NB4 (cell line): Measurements from ENCODE around the gene TBX21.
A peak's percentile ranks its signal among the peaks of the same experiment; 100 is the strongest.

ENCODE experiments used
- DNase-seq: peaks from one replicate; pipeline ENCODE4 v3.0.0; 2010; ENCODE audit warnings: low read depth
- H3K4me3 ChIP-seq: one replicate; pipeline ENCODE4 v1.5.1; 2011; ENCODE audit warnings: mild to moderate bottlenecking, low read depth, low read length, moderate library complexity
- MYC ChIP-seq: IDR thresholded peaks from 2 replicates; pipeline ENCODE4 v1.6.1; 2011; ENCODE audit warnings: low read depth, low read length
- POLR2A ChIP-seq: IDR thresholded peaks from 2 replicates; pipeline ENCODE4 v1.6.1; 2011; ENCODE audit warnings: mild to moderate bottlenecking; ENCODE audit not compliant: insufficient read length; ENCODE audit errors: extremely low read depth
- TF ChIP-seq, protein P1 (sequence below): IDR thresholded peaks from one replicate; pipeline ENCODE4 v1.5.1; 2012; ENCODE audit warnings: low read depth, low read length
- TF ChIP-seq, protein P2 (sequence below): IDR thresholded peaks from 2 replicates; pipeline ENCODE4 v1.6.1; 2011; ENCODE audit warnings: low read depth, low read length

TBX21 gene, protein sequence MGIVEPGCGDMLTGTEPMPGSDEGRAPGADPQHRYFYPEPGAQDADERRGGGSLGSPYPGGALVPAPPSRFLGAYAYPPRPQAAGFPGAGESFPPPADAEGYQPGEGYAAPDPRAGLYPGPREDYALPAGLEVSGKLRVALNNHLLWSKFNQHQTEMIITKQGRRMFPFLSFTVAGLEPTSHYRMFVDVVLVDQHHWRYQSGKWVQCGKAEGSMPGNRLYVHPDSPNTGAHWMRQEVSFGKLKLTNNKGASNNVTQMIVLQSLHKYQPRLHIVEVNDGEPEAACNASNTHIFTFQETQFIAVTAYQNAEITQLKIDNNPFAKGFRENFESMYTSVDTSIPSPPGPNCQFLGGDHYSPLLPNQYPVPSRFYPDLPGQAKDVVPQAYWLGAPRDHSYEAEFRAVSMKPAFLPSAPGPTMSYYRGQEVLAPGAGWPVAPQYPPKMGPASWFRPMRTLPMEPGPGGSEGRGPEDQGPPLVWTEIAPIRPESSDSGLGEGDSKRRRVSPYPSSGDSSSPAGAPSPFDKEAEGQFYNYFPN

GRCh38 chr17:47733047-47733673 lies at the start of gene TBX21:
TSS of gene TBX21 (plus strand) at chr17:47733236. CDS start at chr17:47733455, 219 bp downstream.
- DNase-seq, result peak; percentile 88
- no peak for TF ChIP-seq POLR2A
- TF ChIP-seq, protein P1, sequence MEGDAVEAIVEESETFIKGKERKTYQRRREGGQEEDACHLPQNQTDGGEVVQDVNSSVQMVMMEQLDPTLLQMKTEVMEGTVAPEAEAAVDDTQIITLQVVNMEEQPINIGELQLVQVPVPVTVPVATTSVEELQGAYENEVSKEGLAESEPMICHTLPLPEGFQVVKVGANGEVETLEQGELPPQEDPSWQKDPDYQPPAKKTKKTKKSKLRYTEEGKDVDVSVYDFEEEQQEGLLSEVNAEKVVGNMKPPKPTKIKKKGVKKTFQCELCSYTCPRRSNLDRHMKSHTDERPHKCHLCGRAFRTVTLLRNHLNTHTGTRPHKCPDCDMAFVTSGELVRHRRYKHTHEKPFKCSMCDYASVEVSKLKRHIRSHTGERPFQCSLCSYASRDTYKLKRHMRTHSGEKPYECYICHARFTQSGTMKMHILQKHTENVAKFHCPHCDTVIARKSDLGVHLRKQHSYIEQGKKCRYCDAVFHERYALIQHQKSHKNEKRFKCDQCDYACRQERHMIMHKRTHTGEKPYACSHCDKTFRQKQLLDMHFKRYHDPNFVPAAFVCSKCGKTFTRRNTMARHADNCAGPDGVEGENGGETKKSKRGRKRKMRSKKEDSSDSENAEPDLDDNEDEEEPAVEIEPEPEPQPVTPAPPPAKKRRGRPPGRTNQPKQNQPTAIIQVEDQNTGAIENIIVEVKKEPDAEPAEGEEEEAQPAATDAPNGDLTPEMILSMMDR, result peak; percentile 26
- H3K4me3 ChIP-seq, result no peak within 1 kb of the TSS

GRCh38 chr17:47684025-47684424 lies 49.0 kb upstream of the TBX21 start:
- TF ChIP-seq, protein P1, result no peak
- TF ChIP-seq MYC (no peak), POLR2A (no peak)
- TF ChIP-seq, protein P2, sequence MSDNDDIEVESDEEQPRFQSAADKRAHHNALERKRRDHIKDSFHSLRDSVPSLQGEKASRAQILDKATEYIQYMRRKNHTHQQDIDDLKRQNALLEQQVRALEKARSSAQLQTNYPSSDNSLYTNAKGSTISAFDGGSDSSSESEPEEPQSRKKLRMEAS, result no peak
- no peak overlapping the region for H3K4me3 ChIP-seq
- no peak for DNase-seq

- no peak overlapping the region for H3K4me3 ChIP-seq
- DNase-seq, result no peak
- TF ChIP-seq MYC (no peak), POLR2A (no peak)
- TF ChIP-seq, protein P1, result no peak
- TF ChIP-seq, protein P2, result no peak
These were observed 48.4 kb upstream of the TBX21 start for GRCh38 chr17:47684535-47685193.

- DNase-seq, result no peak
- TF ChIP-seq POLR2A (no peak), MYC (no peak)
- TF ChIP-seq, protein P1, result no peak
- TF ChIP-seq, protein P2, result no peak
- H3K4me3 ChIP-seq, result no peak overlapping the region
These were observed 47.3 kb upstream of the TBX21 start for GRCh38 chr17:47685556-47686275.

GRCh38 chr17:47686276-47686635 lies 46.8 kb upstream of the TBX21 start:
- TF ChIP-seq, protein P1, result no peak
- TF ChIP-seq, protein P2, result no peak
- no peak for TF ChIP-seq POLR2A
- no peak for TF ChIP-seq MYC
- DNase-seq, result no peak
- no peak overlapping the region for H3K4me3 ChIP-seq
